GM23338 (cell line): Measurements from ENCODE around the gene CTDSPL. TPM values are rescaled to one million over a fixed set of nuclear protein-coding genes. Genes with fewer than 3 reads are reported as not detected.

Experiments
- ATAC-seq: fragments of 200-7000 bp; cut with Tn5 transposase; 3 replicates; pipeline ENCODE4 v1.9.1; 2020
- DNase-seq: peaks from one replicate; pipeline ENCODE4 v3.0.0-alpha.2; 2015; ENCODE audit warnings: low spot score
- H2AFZ ChIP-seq: fragments of 200-600 bp; sonication (generic); 2 replicates; pipeline ENCODE4 v1.8.0; 2016; ENCODE audit warnings: antibody characterized with exemption, mild to moderate bottlenecking, moderate library complexity
- H3F3A ChIP-seq: fragments of 200-600 bp; sonication (generic); replicated peaks from 2 replicates; pipeline ENCODE4 v1.8.0; 2017; ENCODE audit warnings: antibody characterized with exemption, mixed run types, low read depth
- H3K27ac ChIP-seq: fragments of 200-600 bp; sonication (generic); 2 replicates; pipeline ENCODE4 v1.6.1; 2016; ENCODE audit warnings: low read depth
- H3K27me3 ChIP-seq: fragments of 200-600 bp; sonication (generic); 2 replicates; pipeline ENCODE4 v1.8.0; 2016; ENCODE audit warnings: mild to moderate bottlenecking, mixed run types, moderate library complexity; ENCODE audit not compliant: insufficient read depth
- H3K36me3 ChIP-seq: fragments of 200-600 bp; sonication (generic); 2 replicates; pipeline ENCODE4 v1.8.0; 2016; ENCODE audit warnings: mild to moderate bottlenecking; ENCODE audit not compliant: insufficient read depth
- H3K4me1 ChIP-seq: fragments of 200-600 bp; sonication (generic); 2 replicates; pipeline ENCODE4 v1.8.0; 2016; ENCODE audit warnings: mild to moderate bottlenecking, moderate library complexity; ENCODE audit not compliant: insufficient read depth
- H3K4me2 ChIP-seq: fragments of 200-600 bp; sonication (generic); 2 replicates; pipeline ENCODE4 v1.7.1; 2017; ENCODE audit warnings: mixed run types
- H3K4me3 ChIP-seq: fragments of 200-600 bp; sonication (generic); 2 replicates; pipeline ENCODE4 v1.6.1; 2016; ENCODE audit warnings: mixed run types
- H3K79me2 ChIP-seq: fragments of 200-600 bp; sonication (generic); replicated peaks from 2 replicates; pipeline ENCODE4 v1.8.0; 2017; ENCODE audit warnings: mild to moderate bottlenecking; ENCODE audit not compliant: insufficient read depth
- H3K9me2 ChIP-seq: fragments of 200-600 bp; sonication (generic); 2 replicates; pipeline ENCODE4 v1.8.0; 2017; ENCODE audit not compliant: insufficient read depth
- H4K20me1 ChIP-seq: fragments of 200-600 bp; sonication (generic); replicated peaks from 2 replicates; pipeline ENCODE4 v1.8.0; 2017; ENCODE audit warnings: mild to moderate bottlenecking; ENCODE audit not compliant: insufficient read depth
- H3K27ac Mint-ChIP-seq: 2 replicates; pipeline ENCODE4 v1.8.0; 2020; ENCODE audit warnings: inconsistent platforms, mild to moderate bottlenecking, moderate library complexity, mixed read lengths
- H3K27me3 Mint-ChIP-seq: 3 replicates; pipeline ENCODE4 v1.8.0; 2022; ENCODE audit warnings: low read depth, mild to moderate bottlenecking, moderate library complexity, mixed read lengths, inconsistent platforms; ENCODE audit not compliant: insufficient read depth, poor library complexity
- H3K36me3 Mint-ChIP-seq: 3 replicates; pipeline ENCODE4 v1.8.0; 2021; ENCODE audit warnings: low read depth, mild to moderate bottlenecking, inconsistent platforms, moderate library complexity, mixed read lengths
- H3K4me1 Mint-ChIP-seq: 3 replicates; pipeline ENCODE4 v1.8.0; 2020; ENCODE audit warnings: mild to moderate bottlenecking, inconsistent platforms, mixed read lengths
- H3K4me3 Mint-ChIP-seq: 3 replicates; pipeline ENCODE4 v1.8.0; 2021; ENCODE audit warnings: moderate library complexity, mild to moderate bottlenecking, inconsistent platforms, mixed read lengths
- H3K9me3 Mint-ChIP-seq: 3 replicates; pipeline ENCODE4 v1.8.0; 2020; ENCODE audit warnings: moderate library complexity, mild to moderate bottlenecking, inconsistent platforms, mixed read lengths
- CREB1 ChIP-seq: fragments of 250-450 bp; sonication (Bioruptor Pico); IDR thresholded peaks from 2 replicates; pipeline ENCODE4 v1.5.0; 2020; ENCODE audit warnings: low read depth, mild to moderate bottlenecking, moderate library complexity
- ETS1 ChIP-seq: IDR thresholded peaks from 2 replicates; pipeline ENCODE4 v1.6.1; 2016; ENCODE audit warnings: antibody characterized with exemption
- EZH2 ChIP-seq: fragments of 200-600 bp; sonication (generic); IDR thresholded peaks from one replicate; pipeline ENCODE4 v1.8.0; 2017; ENCODE audit warnings: antibody characterized with exemption, mild to moderate bottlenecking, low read depth; ENCODE audit not compliant: unreplicated experiment
- EZH2phosphoT487 ChIP-seq: fragments of 200-600 bp; sonication (generic); IDR thresholded peaks from one replicate; pipeline ENCODE4 v1.8.1; 2018; ENCODE audit warnings: antibody characterized with exemption; ENCODE audit not compliant: unreplicated experiment
- JUNB ChIP-seq: IDR thresholded peaks from one replicate; pipeline ENCODE4 v1.6.1; 2016; ENCODE audit warnings: antibody characterized with exemption; ENCODE audit not compliant: unreplicated experiment
- NANOG ChIP-seq: IDR thresholded peaks from 2 replicates; pipeline ENCODE4 v1.6.1; 2016; ENCODE audit warnings: antibody characterized with exemption, borderline replicate concordance
- POLR2AphosphoS5 ChIP-seq: IDR thresholded peaks from 2 replicates; pipeline ENCODE4 v1.6.1; 2016; ENCODE audit warnings: antibody characterized with exemption, low read depth
- STAT1 ChIP-seq: IDR thresholded peaks from one replicate; pipeline ENCODE4 v1.6.1; 2016; ENCODE audit warnings: antibody characterized with exemption; ENCODE audit not compliant: unreplicated experiment
- ZNF114 ChIP-seq: fragments of 250-450 bp; sonication (Bioruptor Pico); IDR thresholded peaks from 2 replicates; pipeline ENCODE4 v1.5.0; 2020; ENCODE audit warnings: mild to moderate bottlenecking, moderate library complexity
- ZNF331 ChIP-seq: fragments of 250-450 bp; sonication (Bioruptor Pico); IDR thresholded peaks from 2 replicates; pipeline ENCODE4 v1.5.0; 2020; ENCODE audit warnings: low read depth, mild to moderate bottlenecking, moderate library complexity
- polyA plus RNA-seq: library from polyadenylated mRNA; unstranded; fragments of >200 nt; fragmentation: Nextera tagmentation; extraction: Ambion mirVana; gene quantifications from 2 replicates; pipeline ENCODE4 v1.2.1, GENCODE V29; 2016
- total RNA-seq: library from RNA; depleted of rRNA; stranded (reverse); fragments of >200 nt; shearing (Covaris generic); gene quantifications from 2 replicates; pipeline ENCODE4 v1.2.3, GENCODE V29; 2014
- TF ChIP-seq, protein P1 (sequence below), 2 experiments: fragments of 200-600 bp in 1 of 2; sonication (generic) in 1 of 2; conservative IDR thresholded peaks; 2 replicates each; pipeline versions ENCODE4 v1.5.1 to v1.6.1; 2016 to 2017; ENCODE audit warnings: antibody characterized with exemption in 2 of 2, low read depth in 2 of 2, mild to moderate bottlenecking in 2 of 2, moderate library complexity in 1 of 2
- TF ChIP-seq, protein P2 (sequence below): fragments of 250-450 bp; sonication (Bioruptor Pico); IDR thresholded peaks from 2 replicates; pipeline ENCODE4 v1.5.0; 2020; ENCODE audit warnings: mild to moderate bottlenecking, moderate library complexity
- TF ChIP-seq, protein P3 (sequence below): IDR thresholded peaks from one replicate; pipeline ENCODE4 v1.6.1; 2018; ENCODE audit warnings: antibody characterized with exemption; ENCODE audit not compliant: unreplicated experiment

The CTDSPL gene
- total and polyA plus RNA-seq, 2 experiments from 2014 or later = 23.2 to 42.0 TPM

DNA sequence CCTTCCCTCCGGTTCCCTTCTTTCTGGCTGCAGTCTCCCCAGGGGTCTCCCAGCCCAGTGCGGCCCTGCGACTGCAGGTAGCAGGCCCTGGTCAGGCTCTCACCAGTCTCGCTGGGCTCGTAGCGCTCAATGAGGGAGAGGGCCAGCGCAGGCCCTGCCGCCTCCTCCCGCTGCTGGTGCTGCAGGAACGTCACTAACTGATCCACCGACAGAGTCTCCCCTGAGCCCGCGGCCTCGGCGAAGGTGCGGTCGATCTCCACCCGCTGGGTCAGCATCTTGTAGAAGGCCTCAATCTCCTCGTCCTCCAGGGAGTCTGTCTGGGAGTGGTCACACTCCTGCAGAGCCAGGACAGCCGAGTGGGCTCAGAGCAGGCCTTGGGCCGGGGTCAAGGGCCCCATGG, 149.4 kb downstream of the CTDSPL start:
- Histone ChIP-seq H2AFZ (no peak overlapping the region), H3F3A (no peaks in the 10 kb centered on the region), H3K27me3 (no peaks in the 10 kb centered on the region), H3K27ac (no peak overlapping the region), H3K79me2 (no peaks in the 10 kb centered on the region), H3K36me3 (0 out of 2 replicates have a peak, but pooled peaks cover 3% of the 10 kb centered on the region), H3K4me3 (no peak overlapping the region), H4K20me1 (no peaks in the 10 kb centered on the region; the same call in 1 of the 2 replicates), H3K9me2 (no peaks in the 10 kb centered on the region), H3K4me2 (no peak overlapping the region), H3K4me1 (no peaks in the 10 kb centered on the region)
- ATAC-seq (peak; percentile 47), DNase-seq (no peak)
- Mint-ChIP-seq H3K4me1 (0 out of 3 replicates have a peak, but pooled peaks cover 2% of the 10 kb centered on the region), H3K9me3 (no peaks in the 10 kb centered on the region), H3K27ac (no peak overlapping the region), H3K27me3 (peaks cover 9% of the 10 kb centered on the region), H3K4me3 (no peak overlapping the region), H3K36me3 (peaks cover 22% of the 10 kb centered on the region)
- TF ChIP-seq, protein P1, sequence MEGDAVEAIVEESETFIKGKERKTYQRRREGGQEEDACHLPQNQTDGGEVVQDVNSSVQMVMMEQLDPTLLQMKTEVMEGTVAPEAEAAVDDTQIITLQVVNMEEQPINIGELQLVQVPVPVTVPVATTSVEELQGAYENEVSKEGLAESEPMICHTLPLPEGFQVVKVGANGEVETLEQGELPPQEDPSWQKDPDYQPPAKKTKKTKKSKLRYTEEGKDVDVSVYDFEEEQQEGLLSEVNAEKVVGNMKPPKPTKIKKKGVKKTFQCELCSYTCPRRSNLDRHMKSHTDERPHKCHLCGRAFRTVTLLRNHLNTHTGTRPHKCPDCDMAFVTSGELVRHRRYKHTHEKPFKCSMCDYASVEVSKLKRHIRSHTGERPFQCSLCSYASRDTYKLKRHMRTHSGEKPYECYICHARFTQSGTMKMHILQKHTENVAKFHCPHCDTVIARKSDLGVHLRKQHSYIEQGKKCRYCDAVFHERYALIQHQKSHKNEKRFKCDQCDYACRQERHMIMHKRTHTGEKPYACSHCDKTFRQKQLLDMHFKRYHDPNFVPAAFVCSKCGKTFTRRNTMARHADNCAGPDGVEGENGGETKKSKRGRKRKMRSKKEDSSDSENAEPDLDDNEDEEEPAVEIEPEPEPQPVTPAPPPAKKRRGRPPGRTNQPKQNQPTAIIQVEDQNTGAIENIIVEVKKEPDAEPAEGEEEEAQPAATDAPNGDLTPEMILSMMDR (conservative IDR thresholded peaks at IDR 0.05; ENCODE audit: low read depth in 2 of 2) = no peak
- TF ChIP-seq, protein P2, sequence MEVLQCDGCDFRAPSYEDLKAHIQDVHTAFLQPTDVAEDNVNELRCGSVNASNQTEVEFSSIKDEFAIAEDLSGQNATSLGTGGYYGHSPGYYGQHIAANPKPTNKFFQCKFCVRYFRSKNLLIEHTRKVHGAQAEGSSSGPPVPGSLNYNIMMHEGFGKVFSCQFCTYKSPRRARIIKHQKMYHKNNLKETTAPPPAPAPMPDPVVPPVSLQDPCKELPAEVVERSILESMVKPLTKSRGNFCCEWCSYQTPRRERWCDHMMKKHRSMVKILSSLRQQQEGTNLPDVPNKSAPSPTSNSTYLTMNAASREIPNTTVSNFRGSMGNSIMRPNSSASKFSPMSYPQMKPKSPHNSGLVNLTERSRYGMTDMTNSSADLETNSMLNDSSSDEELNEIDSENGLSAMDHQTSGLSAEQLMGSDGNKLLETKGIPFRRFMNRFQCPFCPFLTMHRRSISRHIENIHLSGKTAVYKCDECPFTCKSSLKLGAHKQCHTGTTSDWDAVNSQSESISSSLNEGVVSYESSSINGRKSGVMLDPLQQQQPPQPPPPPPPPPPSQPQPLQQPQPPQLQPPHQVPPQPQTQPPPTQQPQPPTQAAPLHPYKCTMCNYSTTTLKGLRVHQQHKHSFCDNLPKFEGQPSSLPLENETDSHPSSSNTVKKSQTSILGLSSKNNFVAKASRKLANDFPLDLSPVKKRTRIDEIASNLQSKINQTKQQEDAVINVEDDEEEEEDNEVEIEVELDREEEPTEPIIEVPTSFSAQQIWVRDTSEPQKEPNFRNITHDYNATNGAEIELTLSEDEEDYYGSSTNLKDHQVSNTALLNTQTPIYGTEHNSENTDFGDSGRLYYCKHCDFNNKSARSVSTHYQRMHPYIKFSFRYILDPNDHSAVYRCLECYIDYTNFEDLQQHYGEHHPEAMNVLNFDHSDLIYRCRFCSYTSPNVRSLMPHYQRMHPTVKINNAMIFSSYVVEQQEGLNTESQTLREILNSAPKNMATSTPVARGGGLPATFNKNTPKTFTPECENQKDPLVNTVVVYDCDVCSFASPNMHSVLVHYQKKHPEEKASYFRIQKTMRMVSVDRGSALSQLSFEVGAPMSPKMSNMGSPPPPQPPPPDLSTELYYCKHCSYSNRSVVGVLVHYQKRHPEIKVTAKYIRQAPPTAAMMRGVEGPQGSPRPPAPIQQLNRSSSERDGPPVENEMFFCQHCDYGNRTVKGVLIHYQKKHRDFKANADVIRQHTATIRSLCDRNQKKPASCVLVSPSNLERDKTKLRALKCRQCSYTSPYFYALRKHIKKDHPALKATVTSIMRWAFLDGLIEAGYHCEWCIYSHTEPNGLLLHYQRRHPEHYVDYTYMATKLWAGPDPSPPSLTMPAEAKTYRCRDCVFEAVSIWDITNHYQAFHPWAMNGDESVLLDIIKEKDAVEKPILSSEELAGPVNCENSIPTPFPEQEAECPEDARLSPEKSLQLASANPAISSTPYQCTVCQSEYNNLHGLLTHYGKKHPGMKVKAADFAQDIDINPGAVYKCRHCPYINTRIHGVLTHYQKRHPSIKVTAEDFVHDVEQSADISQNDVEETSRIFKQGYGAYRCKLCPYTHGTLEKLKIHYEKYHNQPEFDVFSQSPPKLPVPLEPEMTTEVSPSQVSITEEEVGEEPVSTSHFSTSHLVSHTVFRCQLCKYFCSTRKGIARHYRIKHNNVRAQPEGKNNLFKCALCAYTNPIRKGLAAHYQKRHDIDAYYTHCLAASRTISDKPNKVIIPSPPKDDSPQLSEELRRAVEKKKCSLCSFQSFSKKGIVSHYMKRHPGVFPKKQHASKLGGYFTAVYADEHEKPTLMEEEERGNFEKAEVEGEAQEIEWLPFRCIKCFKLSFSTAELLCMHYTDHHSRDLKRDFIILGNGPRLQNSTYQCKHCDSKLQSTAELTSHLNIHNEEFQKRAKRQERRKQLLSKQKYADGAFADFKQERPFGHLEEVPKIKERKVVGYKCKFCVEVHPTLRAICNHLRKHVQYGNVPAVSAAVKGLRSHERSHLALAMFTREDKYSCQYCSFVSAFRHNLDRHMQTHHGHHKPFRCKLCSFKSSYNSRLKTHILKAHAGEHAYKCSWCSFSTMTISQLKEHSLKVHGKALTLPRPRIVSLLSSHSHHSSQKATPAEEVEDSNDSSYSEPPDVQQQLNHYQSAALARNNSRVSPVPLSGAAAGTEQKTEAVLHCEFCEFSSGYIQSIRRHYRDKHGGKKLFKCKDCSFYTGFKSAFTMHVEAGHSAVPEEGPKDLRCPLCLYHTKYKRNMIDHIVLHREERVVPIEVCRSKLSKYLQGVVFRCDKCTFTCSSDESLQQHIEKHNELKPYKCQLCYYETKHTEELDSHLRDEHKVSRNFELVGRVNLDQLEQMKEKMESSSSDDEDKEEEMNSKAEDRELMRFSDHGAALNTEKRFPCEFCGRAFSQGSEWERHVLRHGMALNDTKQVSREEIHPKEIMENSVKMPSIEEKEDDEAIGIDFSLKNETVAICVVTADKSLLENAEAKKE = no peak
- no peak for TF ChIP-seq POLR2AphosphoS5
- TF ChIP-seq JUNB = no peak
- TF ChIP-seq, protein P3, sequence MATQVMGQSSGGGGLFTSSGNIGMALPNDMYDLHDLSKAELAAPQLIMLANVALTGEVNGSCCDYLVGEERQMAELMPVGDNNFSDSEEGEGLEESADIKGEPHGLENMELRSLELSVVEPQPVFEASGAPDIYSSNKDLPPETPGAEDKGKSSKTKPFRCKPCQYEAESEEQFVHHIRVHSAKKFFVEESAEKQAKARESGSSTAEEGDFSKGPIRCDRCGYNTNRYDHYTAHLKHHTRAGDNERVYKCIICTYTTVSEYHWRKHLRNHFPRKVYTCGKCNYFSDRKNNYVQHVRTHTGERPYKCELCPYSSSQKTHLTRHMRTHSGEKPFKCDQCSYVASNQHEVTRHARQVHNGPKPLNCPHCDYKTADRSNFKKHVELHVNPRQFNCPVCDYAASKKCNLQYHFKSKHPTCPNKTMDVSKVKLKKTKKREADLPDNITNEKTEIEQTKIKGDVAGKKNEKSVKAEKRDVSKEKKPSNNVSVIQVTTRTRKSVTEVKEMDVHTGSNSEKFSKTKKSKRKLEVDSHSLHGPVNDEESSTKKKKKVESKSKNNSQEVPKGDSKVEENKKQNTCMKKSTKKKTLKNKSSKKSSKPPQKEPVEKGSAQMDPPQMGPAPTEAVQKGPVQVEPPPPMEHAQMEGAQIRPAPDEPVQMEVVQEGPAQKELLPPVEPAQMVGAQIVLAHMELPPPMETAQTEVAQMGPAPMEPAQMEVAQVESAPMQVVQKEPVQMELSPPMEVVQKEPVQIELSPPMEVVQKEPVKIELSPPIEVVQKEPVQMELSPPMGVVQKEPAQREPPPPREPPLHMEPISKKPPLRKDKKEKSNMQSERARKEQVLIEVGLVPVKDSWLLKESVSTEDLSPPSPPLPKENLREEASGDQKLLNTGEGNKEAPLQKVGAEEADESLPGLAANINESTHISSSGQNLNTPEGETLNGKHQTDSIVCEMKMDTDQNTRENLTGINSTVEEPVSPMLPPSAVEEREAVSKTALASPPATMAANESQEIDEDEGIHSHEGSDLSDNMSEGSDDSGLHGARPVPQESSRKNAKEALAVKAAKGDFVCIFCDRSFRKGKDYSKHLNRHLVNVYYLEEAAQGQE = no peak
- no peak for TF ChIP-seq EZH2
- TF ChIP-seq ZNF331 = no peak
- TF ChIP-seq ZNF114 (CRISPR knock-in tag) = no peak
- no peak for TF ChIP-seq EZH2phosphoT487
- TF ChIP-seq NANOG = no peak
- no peak for TF ChIP-seq ETS1
- no peak for TF ChIP-seq STAT1
- TF ChIP-seq CREB1 (CRISPR knock-in tag) = no peak
